GM13977 (cell line): ENCODE data around the gene FITM1.

Experiments used
- DNase-seq: peaks from one replicate; pipeline ENCODE4 v3.0.0; 2012; ENCODE audit warnings: low spot score
- in situ Hi-C: fragments of 300-500 bp; cut with MboI; formaldehyde crosslinking; loops from one replicate; pipeline ENCODE4 v1.12.0; 2022; ENCODE audit warnings: low sequenced_read_pairs, low pct_unique_long_range_greater_than_20kb, mixed read lengths, inconsistent platforms; ENCODE audit not compliant: unreplicated experiment
- TF ChIP-seq, protein P1 (sequence below): IDR thresholded peaks from 2 replicates; pipeline ENCODE4 v1.5.1; 2012; ENCODE audit warnings: mild to moderate bottlenecking, control low read depth; ENCODE audit not compliant: insufficient read depth; ENCODE audit errors: extremely low read depth, missing control alignments

Gene FITM1

DNA sequence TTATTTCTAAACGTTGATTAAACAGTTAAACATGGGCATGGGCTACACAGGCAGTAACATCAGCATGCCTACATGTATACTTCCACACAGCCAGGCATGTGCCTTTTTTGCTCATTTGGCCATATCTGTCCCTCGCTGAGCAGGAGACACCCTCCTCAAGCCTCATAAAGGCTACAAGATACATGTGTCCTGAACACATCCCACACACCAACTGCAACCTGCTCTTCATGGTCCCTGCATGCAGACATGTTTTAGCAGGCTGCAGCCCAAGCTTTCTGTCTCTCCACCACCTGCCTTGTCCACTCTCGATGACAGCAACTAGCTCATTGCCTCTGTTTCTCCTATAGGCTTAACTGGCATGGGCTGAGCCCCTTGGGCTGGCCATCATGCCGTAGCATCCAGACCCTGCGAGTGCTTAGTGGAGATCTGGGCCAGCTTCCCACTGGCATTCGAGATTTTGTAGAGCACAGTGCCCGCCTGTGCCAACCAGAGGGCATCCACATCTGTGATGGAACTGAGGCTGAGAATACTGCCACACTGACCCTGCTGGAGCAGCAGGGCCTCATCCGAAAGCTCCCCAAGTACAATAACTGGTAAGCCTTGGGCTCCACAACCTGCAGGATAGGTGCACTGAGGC is 33.8 kb upstream of the FITM1 start:
- in situ Hi-C loops = loop anchor here (25.0 kb wide), 1 partner anchor 109 kb away; the partner anchor contains the start of gene DHRS4L2
- TF ChIP-seq, protein P1, sequence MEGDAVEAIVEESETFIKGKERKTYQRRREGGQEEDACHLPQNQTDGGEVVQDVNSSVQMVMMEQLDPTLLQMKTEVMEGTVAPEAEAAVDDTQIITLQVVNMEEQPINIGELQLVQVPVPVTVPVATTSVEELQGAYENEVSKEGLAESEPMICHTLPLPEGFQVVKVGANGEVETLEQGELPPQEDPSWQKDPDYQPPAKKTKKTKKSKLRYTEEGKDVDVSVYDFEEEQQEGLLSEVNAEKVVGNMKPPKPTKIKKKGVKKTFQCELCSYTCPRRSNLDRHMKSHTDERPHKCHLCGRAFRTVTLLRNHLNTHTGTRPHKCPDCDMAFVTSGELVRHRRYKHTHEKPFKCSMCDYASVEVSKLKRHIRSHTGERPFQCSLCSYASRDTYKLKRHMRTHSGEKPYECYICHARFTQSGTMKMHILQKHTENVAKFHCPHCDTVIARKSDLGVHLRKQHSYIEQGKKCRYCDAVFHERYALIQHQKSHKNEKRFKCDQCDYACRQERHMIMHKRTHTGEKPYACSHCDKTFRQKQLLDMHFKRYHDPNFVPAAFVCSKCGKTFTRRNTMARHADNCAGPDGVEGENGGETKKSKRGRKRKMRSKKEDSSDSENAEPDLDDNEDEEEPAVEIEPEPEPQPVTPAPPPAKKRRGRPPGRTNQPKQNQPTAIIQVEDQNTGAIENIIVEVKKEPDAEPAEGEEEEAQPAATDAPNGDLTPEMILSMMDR = no peak
- DNase-seq = no peak

DNA sequence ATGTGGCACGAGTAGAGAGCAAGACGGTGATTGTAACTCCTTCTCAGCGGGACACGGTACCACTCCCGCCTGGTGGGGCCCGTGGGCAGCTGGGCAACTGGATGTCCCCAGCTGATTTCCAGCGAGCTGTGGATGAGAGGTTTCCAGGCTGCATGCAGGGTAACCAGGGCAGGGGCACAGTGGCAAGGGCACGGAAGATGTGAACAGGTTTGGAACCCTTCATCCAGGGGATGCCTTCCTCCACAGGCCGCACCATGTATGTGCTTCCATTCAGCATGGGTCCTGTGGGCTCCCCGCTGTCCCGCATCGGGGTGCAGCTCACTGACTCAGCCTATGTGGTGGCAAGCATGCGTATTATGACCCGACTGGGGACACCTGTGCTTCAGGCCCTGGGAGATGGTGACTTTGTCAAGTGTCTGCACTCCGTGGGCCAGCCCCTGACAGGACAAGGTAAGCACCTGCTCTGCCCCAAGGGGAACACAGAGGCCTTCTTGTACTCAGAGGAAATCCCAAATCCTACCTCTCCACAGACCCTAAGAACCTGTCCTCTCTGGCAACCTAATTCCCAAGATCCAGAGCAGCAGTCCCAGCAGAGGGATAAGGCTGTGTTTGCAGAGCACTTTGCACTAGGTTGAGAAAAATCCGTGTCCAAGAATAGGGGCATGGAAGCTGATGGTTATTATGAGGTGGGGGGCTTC is 32.1 kb upstream of the FITM1 start:
- no peak for DNase-seq
- TF ChIP-seq, protein P1 = no peak
- in situ Hi-C loops = loop anchor here (25.0 kb wide), 1 partner anchor 111 kb away; the partner anchor contains the start of gene DHRS4L2

DNA sequence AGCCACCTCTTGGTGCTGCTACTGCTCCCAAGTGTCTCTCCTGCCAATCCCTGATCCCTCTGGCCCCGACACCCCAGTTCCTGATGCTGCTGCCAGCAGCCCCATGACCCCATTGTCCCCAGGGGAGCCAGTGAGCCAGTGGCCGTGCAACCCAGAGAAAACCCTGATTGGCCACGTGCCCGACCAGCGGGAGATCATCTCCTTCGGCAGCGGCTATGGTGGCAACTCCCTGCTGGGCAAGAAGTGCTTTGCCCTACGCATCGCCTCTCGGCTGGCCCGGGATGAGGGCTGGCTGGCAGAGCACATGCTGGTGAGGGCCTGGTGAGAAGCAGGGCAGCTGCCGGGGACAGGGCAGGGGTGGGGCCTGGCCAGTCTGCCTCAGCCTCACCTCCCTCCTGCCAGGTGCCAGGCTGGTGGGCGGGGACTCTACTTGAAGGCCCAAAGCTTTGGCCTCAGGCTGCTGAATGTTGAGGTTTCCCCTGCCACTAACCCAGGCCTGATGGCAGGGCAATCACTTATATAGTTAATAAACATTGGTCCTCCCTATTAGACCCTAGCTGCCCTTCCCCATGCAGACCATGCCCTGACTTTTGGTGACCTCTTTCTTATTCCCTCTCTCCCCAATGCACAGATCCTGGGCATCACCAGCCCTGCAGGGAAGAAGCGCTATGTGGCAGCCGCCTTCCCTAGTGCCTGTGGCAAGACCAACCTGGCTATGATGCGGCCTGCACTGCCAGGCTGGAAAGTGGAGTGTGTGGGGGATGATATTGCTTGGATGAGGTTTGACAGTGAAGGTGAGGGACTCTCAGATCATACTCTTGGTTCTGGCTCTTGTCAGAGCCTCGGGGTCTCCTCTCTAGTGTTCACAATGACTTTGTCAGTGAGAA is 31.3 kb upstream of the FITM1 start:
- no peak for DNase-seq
- in situ Hi-C loops = loop anchor here (25.0 kb wide), 1 partner anchor 112 kb away; the partner anchor contains the start of gene DHRS4L2
- TF ChIP-seq, protein P1 = no peak

DNA sequence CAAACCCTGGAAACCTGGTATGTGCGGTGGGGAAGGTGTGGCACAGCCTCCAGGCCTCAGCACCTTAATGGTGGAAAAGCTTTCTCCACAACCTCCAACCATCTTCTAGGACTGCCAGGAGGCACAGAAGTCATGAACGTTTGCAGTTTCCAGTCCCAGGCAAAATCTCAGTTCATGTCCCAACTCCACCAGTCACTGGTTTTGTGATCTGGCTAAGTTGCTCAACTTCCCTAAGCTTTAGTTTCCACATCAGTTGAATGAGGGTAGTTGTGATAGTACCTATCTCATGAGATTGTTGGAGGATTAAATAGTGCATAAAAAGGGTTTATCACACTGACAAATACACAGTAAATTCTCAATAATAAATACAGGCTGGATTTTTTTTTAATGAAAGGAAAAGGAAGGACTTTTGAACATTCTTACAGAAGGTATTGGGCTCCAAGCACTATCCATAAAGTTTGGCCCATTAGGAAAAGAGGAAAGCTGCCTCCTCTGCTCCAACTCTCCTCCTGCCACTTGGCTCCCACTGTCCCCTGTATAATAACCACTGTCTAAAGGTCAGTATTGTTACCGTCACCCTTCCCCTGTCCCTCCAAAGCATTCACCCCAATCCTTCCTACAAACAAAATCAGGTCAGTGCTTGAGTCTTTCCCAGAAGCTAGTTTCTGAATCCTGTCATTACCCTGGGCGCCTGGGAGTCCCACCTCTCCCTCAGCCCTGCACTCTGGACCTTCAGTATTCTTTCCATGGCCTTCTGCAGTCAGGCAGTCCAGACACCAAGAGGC is 30.1 kb upstream of the FITM1 start:
- DNase-seq = no peak
- in situ Hi-C loops = no loop called here
- TF ChIP-seq, protein P1 = no peak

DNA sequence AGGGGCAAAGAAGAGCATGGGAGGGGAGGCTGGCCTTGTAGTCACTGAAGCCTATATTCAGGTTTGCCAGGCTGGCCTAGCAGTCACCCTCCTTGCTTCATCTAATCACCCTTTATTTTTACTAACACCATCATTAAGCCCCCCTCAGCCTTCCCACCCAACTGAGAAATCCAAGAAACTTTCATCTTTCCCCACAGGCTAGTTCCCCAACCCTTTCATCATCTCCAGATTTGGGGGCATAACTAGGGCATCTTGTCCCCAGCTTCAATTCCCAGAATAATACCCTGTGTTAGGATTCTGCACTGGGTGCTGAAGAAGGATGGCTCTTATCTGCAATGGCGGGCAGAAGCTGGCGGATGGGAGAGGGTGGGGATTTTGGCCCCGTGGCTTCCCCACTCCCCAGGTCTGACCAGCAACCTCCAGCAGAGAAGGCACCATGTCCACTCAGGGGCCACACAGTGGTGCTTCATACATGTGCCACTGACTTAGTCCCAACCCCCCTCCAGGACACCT is 29.4 kb upstream of the FITM1 start:
- no peak for DNase-seq
- TF ChIP-seq, protein P1 = no peak
- in situ Hi-C loops = no loop called here
